Transverse colon (tissue), 4 donors: ENCODE results near the gene PCDHGA8. TPM values are rescaled to one million over a fixed set of nuclear protein-coding genes. Genes with fewer than 3 reads are reported as not detected.
"Not testable (repeated sequence)": the region's sequence is repeated elsewhere in the genome, so short reads cannot be mapped to it uniquely, and the experiment has no call there.

Experiments used
- DNase-seq: peaks from one replicate; pipeline ENCODE4 v3.0.0-alpha.2; 2019
- H3K27ac ChIP-seq, 4 donors: fragments of 200-600 bp; sonication (generic); 2 replicates each; pipeline ENCODE4 v1.5.1; 2016 to 2018; ENCODE audit warnings: inconsistent platforms in 4 of 4
- H3K27me3 ChIP-seq: fragments of 200-600 bp; sonication (generic); 2 replicates; pipeline ENCODE4 v1.5.1; 2017; ENCODE audit warnings: inconsistent platforms
- H3K36me3 ChIP-seq, 4 donors: fragments of 200-600 bp; sonication (generic); 2 replicates each; pipeline ENCODE4 v1.5.1; 2017 to 2019; ENCODE audit warnings: inconsistent platforms in 4 of 4
- H3K4me1 ChIP-seq, 4 donors: fragments of 200-600 bp; sonication (generic); 2 replicates each; pipeline ENCODE4 v1.5.1; 2017 to 2020; ENCODE audit warnings: inconsistent platforms in 4 of 4
- H3K4me3 ChIP-seq, 4 donors: fragments of 200-600 bp; sonication (generic); 1 replicate in 1 of 4; 2 replicates in 3 of 4; pipeline versions ENCODE4 v1.5.1 to v1.6.1; 2017 to 2019; ENCODE audit warnings: inconsistent platforms in 4 of 4
- H3K9me3 ChIP-seq, 2 donors: fragments of 200-600 bp; sonication (generic); 2 replicates each; pipeline ENCODE4 v1.5.1; 2017 to 2019; ENCODE audit warnings: inconsistent platforms in 2 of 2
- CTCF ChIP-seq, 5 experiments: fragments of 200-600 bp in 3 of 5; fragments of 450-650 bp in 2 of 5; sonication (generic) in 3 of 5; IDR thresholded peaks; 1 replicate in 2 of 5; 2 replicates in 3 of 5; pipeline ENCODE4 v1.5.1; 2016 to 2017; ENCODE audit warnings: antibody characterized with exemption in 5 of 5, inconsistent platforms in 3 of 5, mild to moderate bottlenecking in 2 of 5, moderate library complexity in 1 of 5
- EP300 ChIP-seq: sonication (generic); formaldehyde crosslinking; IDR thresholded peaks from one replicate; pipeline ENCODE4 v1.6.1; 2017; ENCODE audit warnings: antibody characterized with exemption, low read depth
- POLR2A ChIP-seq: fragments of 450-650 bp; IDR thresholded peaks from one replicate; pipeline ENCODE4 v1.6.1; 2016; ENCODE audit warnings: antibody characterized with exemption, mild to moderate bottlenecking, moderate library complexity
- POLR2AphosphoS5 ChIP-seq, 3 donors: sonication (generic); formaldehyde crosslinking; IDR thresholded peaks; one replicate each; pipeline ENCODE4 v1.6.1; 2016; ENCODE audit warnings: antibody characterized with exemption in 3 of 3
- WGBS, 2 donors: methylation state at CpG; one replicate each; pipeline ENCODE4 v1.1.5; 2018; ENCODE audit warnings: low coverage in 1 of 2; 5-methylcytosine and 5-hydroxymethylcytosine counted together
- in situ Hi-C, 4 donors: fragments of 200-750 bp; cut with MboI; loops; one replicate each; pipeline versions ENCODE4 v1.15.0 to v1.15.1; 2017; ENCODE audit warnings: low sequenced_read_pairs in 3 of 4, low pct_ligation_motif_present in 1 of 4, low pct_unique_long_range_greater_than_20kb in 1 of 4
- intact Hi-C: fragments of 100-400 bp; cut with DNase I; formaldehyde crosslinking; loops from one replicate; pipeline ENCODE4 v1.15.1; 2023; ENCODE audit warnings: low total_unique reads
- total RNA-seq, 4 donors: library from RNA; depleted of rRNA; stranded (reverse); fragments of >200 nt; gene quantifications; one replicate each; pipeline ENCODE4 v1.1.0, GENCODE V29; 2016

The PCDHGA8 gene
- total RNA-seq, 4 donors from 2014 or later, result 1.5 to 11.5 (median 2.5) TPM

- TF ChIP-seq POLR2A (no peak), CTCF (IDR thresholded peaks at IDR 0.05) (no peak), POLR2AphosphoS5 (IDR thresholded peaks at IDR 0.05) (no peak), EP300 (no peak)
- 43 to 53% methylated on average over 9 to 27 of the region's 27 CpGs for WGBS, 2 donors
- Histone ChIP-seq H3K27me3 (peaks cover 5% of the 10 kb centered on the region), H3K36me3 (peaks cover 0 to 3% (median 0%) of the 10 kb centered on the region in 4 donors), H3K4me1 (no peaks in the 10 kb centered on the region), H3K9me3 (peaks cover 19 to 95% of the 10 kb centered on the region in 2 donors), H3K27ac (no peak within 1 kb of the TSS), H3K4me3 (peak within 1 kb of the TSS in 1 of 4 donors; percentile 2)
- in situ Hi-C loops (loop anchor here in 1 of 4 donors (25.0 kb wide), 1 partner anchor 189 kb away; no protein-coding TSS in a partner anchor), intact Hi-C loops (no loop called here)
- no peak for DNase-seq
Observed at GRCh38 chr5:141373673-141374317, 18.6 kb upstream of the PCDHGA8 start, which contains the start of gene PCDHGA6. Gene PCDHGA6 (plus strand): TSS chr5:141373891. CDS start chr5:141374084, 193 bp downstream.

- intact Hi-C loops (no loop called here), in situ Hi-C loops (loop anchor here in 2 of 4 donors (25.0 kb wide), 2 partner anchors 162 to 188 kb away; partner anchors contain the start of genes PCDHB12 (in 1 of the 2), PCDHB13 (in 1 of the 2) and PCDHB14 (in 1 of the 2))
- DNase-seq, result no peak
- WGBS, 2 donors, result 73 to 84% methylated on average over 3 to 14 of the region's 14 CpGs
- Histone ChIP-seq H3K9me3 (peaks cover 19 to 90% of the 10 kb centered on the region in 2 donors), H3K27me3 (no peaks in the 10 kb centered on the region), H3K4me3 (no peak overlapping the region), H3K27ac (no peak overlapping the region), H3K4me1 (no peaks in the 10 kb centered on the region), H3K36me3 (peaks cover 0 to 3% (median 0%) of the 10 kb centered on the region in 4 donors)
- TF ChIP-seq EP300 (no peak), CTCF (IDR thresholded peaks at IDR 0.05) (no peak), POLR2AphosphoS5 (IDR thresholded peaks at IDR 0.05) (no peak), POLR2A (no peak)
Observed at GRCh38 chr5:141374627-141375026, 17.8 kb upstream of the PCDHGA8 start.

GRCh38 chr5:141375444-141376155, 16.8 kb upstream of the PCDHGA8 start:
- H3K4me3 ChIP-seq, H3K27ac ChIP-seq, intact Hi-C loops, H3K4me1 ChIP-seq, H3K27me3 ChIP-seq, H3K36me3 ChIP-seq, DNase-seq: not testable (repeated sequence)
- peaks cover 17 to 87% of the 10 kb centered on the region in 2 donors for H3K9me3 ChIP-seq
- in situ Hi-C loops, result loop anchor here in 1 of 4 donors (25.0 kb wide), 1 partner anchor 163 kb away; the partner anchor contains the start of genes PCDHB12, PCDHB13 and PCDHB14
- 69% methylated on average over 24 of the region's 48 CpGs; no CpG with 5 or more reads in 1 of the 2 donors for WGBS, 2 donors

GRCh38 chr5:141382469-141383294, 9.8 kb upstream of the PCDHGA8 start, which contains the start of gene PCDHGA7:
Gene PCDHGA7 (plus strand): TSS chr5:141382742. CDS start chr5:141382900, 158 bp downstream.
- Histone ChIP-seq H3K4me1 (no peaks in the 10 kb centered on the region), H3K9me3 (peaks cover 54 to 84% of the 10 kb centered on the region in 2 donors), H3K27ac (no peak within 1 kb of the TSS), H3K36me3 (no peaks in the 10 kb centered on the region), H3K4me3 (peak within 1 kb of the TSS in 1 of 4 donors; percentile 21), H3K27me3 (peaks cover 13% of the 10 kb centered on the region)
- in situ Hi-C loops, result loop anchor here in 1 of 4 donors (25.0 kb wide), 1 partner anchor 170 kb away; the partner anchor contains the start of genes PCDHB12, PCDHB13 and PCDHB14
- TF ChIP-seq POLR2A, result no peak
- no peak for TF ChIP-seq POLR2AphosphoS5 (IDR thresholded peaks at IDR 0.05)
- TF ChIP-seq EP300, result no peak
- TF ChIP-seq CTCF (IDR thresholded peaks at IDR 0.05), result no peak
- no peak for DNase-seq
- intact Hi-C loops, result no loop called here
- WGBS, 2 donors, result 9 to 32% methylated on average over 7 to 37 of the region's 37 CpGs
